Rectal smooth muscle tissue (tissue), 1 donor: ENCODE measurements around the gene MPV17L2.

ENCODE experiments used
- H3K27ac ChIP-seq: one replicate; pipeline ENCODE4 v1.7.0; 2013; ENCODE audit warnings: low read depth, low read length, inconsistent platforms
- H3K27me3 ChIP-seq: one replicate; pipeline ENCODE4 v1.7.0; 2013; ENCODE audit warnings: low read length; ENCODE audit not compliant: control insufficient read depth, insufficient read depth
- H3K36me3 ChIP-seq: one replicate; pipeline ENCODE4 v1.7.0; 2013; ENCODE audit warnings: low read length; ENCODE audit not compliant: control insufficient read depth, insufficient read depth
- H3K4me1 ChIP-seq: one replicate; pipeline ENCODE4 v1.7.0; 2013; ENCODE audit warnings: low read length; ENCODE audit not compliant: control insufficient read depth, insufficient read depth
- H3K4me3 ChIP-seq: one replicate; pipeline ENCODE4 v1.7.0; 2013; ENCODE audit warnings: low read length
- H3K9ac ChIP-seq: one replicate; pipeline ENCODE4 v1.7.0; 2013; ENCODE audit warnings: low read length

Gene MPV17L2

GRCh38 chr19:18214779-18215433, 21.9 kb downstream of the MPV17L2 start:
- no peak overlapping the region for H3K9ac ChIP-seq
- H3K4me1 ChIP-seq, result no peaks in the 10 kb centered on the region
- H3K27me3 ChIP-seq, result no peaks in the 10 kb centered on the region
- H3K4me3 ChIP-seq, result no peak overlapping the region
- no peak overlapping the region for H3K27ac ChIP-seq
- no peaks in the 10 kb centered on the region for H3K36me3 ChIP-seq

- Histone ChIP-seq H3K27me3 (peaks cover 4% of the 10 kb centered on the region), H3K4me3 (no peak overlapping the region), H3K27ac (no peak overlapping the region), H3K4me1 (no peaks in the 10 kb centered on the region), H3K9ac (no peak overlapping the region), H3K36me3 (no peaks in the 10 kb centered on the region)
Observed at GRCh38 chr19:18216789-18217188, 23.8 kb downstream of the MPV17L2 start.

GRCh38 chr19:18218159-18218558, 25.1 kb downstream of the MPV17L2 start:
- H3K4me1 ChIP-seq, result no peaks in the 10 kb centered on the region
- H3K27me3 ChIP-seq, result peaks cover 4% of the 10 kb centered on the region
- H3K36me3 ChIP-seq, result no peaks in the 10 kb centered on the region
- H3K9ac ChIP-seq, result no peak overlapping the region
- H3K4me3 ChIP-seq, result no peak overlapping the region
- no peak overlapping the region for H3K27ac ChIP-seq

- Histone ChIP-seq H3K27ac (no peak overlapping the region), H3K36me3 (no peaks in the 10 kb centered on the region), H3K27me3 (peaks cover 4% of the 10 kb centered on the region), H3K9ac (no peak overlapping the region), H3K4me3 (no peak overlapping the region), H3K4me1 (no peaks in the 10 kb centered on the region)
Observed at GRCh38 chr19:18218600-18218999, 25.6 kb downstream of the MPV17L2 start.

GRCh38 chr19:18219911-18220631, 27.1 kb downstream of the MPV17L2 start:
- no peak overlapping the region for H3K4me3 ChIP-seq
- H3K36me3 ChIP-seq, result no peaks in the 10 kb centered on the region
- H3K27ac ChIP-seq, result no peak overlapping the region
- no peak overlapping the region for H3K9ac ChIP-seq
- H3K4me1 ChIP-seq, result peaks cover 3% of the 10 kb centered on the region
- peaks cover 6% of the 10 kb centered on the region for H3K27me3 ChIP-seq

GRCh38 chr19:18220632-18221275, 27.7 kb downstream of the MPV17L2 start:
- peaks cover 8% of the 10 kb centered on the region for H3K27me3 ChIP-seq
- H3K36me3 ChIP-seq, result no peaks in the 10 kb centered on the region
- H3K4me3 ChIP-seq, result no peak overlapping the region
- H3K4me1 ChIP-seq, result peaks cover 3% of the 10 kb centered on the region
- no peak overlapping the region for H3K27ac ChIP-seq
- H3K9ac ChIP-seq, result no peak overlapping the region

GRCh38 chr19:18221815-18222725, 29.1 kb downstream of the MPV17L2 start:
- Histone ChIP-seq H3K36me3 (no peaks in the 10 kb centered on the region), H3K27me3 (peaks cover 14% of the 10 kb centered on the region), H3K27ac (no peak overlapping the region)

GRCh38 chr19:18223860-18224524, 31.0 kb downstream of the MPV17L2 start:
- Histone ChIP-seq H3K27me3 (peaks cover 16% of the 10 kb centered on the region), H3K36me3 (no peaks in the 10 kb centered on the region), H3K4me3 (peak overlapping the region; percentile 64), H3K4me1 (peaks cover 5% of the 10 kb centered on the region), H3K9ac (no peak overlapping the region), H3K27ac (no peak overlapping the region)

More at GRCh38 chr19:18221815-18222725, 29.1 kb downstream of the MPV17L2 start:
- no peak overlapping the region for H3K9ac ChIP-seq
- no peak overlapping the region for H3K4me3 ChIP-seq
- H3K4me1 ChIP-seq, result peaks cover 4% of the 10 kb centered on the region

- Histone ChIP-seq H3K36me3 (no peaks in the 10 kb centered on the region), H3K4me1 (peaks cover 5% of the 10 kb centered on the region), H3K27ac (peak overlapping the region; percentile 16), H3K9ac (no peak overlapping the region), H3K27me3 (peaks cover 16% of the 10 kb centered on the region), H3K4me3 (peak overlapping the region; percentile 64)
Observed at GRCh38 chr19:18224525-18225354, 31.7 kb downstream of the MPV17L2 start.

- Histone ChIP-seq H3K27ac (peak overlapping the region; percentile 16), H3K36me3 (no peaks in the 10 kb centered on the region), H3K9ac (no peak overlapping the region), H3K27me3 (peaks cover 16% of the 10 kb centered on the region), H3K4me3 (no peak overlapping the region), H3K4me1 (peaks cover 5% of the 10 kb centered on the region)
Observed at GRCh38 chr19:18225355-18225701, 32.3 kb downstream of the MPV17L2 start.
